ENCODE data around the gene BNIP5.

Gene BNIP5

GRCh38 chr6:36336779-36337241 lies at the start of gene BNIP5:
BNIP5 (minus strand) TSS chr6:36336888; CDS start chr6:36330690, 6,198 bp downstream.
- no peak for DNase-seq

- no peak for DNase-seq
These were observed 47.4 kb upstream of the BNIP5 start for GRCh38 chr6:36384095-36384494.

GRCh38 chr6:36383606-36384005 lies 46.9 kb upstream of the BNIP5 start:
- no peak for DNase-seq

- no peak for DNase-seq
These were observed 46.3 kb upstream of the BNIP5 start for GRCh38 chr6:36382976-36383375.

GRCh38 chr6:36381502-36382389 lies 45.1 kb upstream of the BNIP5 start:
- DNase-seq: no peak

- no peak for DNase-seq
These were observed 43.5 kb upstream of the BNIP5 start for GRCh38 chr6:36380166-36380565.

- no peak for DNase-seq
These were observed 42.2 kb upstream of the BNIP5 start for GRCh38 chr6:36378936-36379335.

- DNase-seq: no peak
These were observed 41.7 kb upstream of the BNIP5 start for GRCh38 chr6:36378243-36378920.

GRCh38 chr6:36377594-36377993 lies 40.9 kb upstream of the BNIP5 start:
- DNase-seq: no peak

- DNase-seq: no peak
These were observed 40.1 kb upstream of the BNIP5 start for GRCh38 chr6:36376742-36377141.

- no peak for DNase-seq
These were observed 39.5 kb upstream of the BNIP5 start for GRCh38 chr6:36376183-36376582.

- DNase-seq: no peak
These were observed 39.0 kb upstream of the BNIP5 start for GRCh38 chr6:36375644-36376155.

- no peak for DNase-seq
These were observed 38.3 kb upstream of the BNIP5 start for GRCh38 chr6:36374972-36375371.

GRCh38 chr6:36374194-36374593 lies 37.5 kb upstream of the BNIP5 start:
- no peak for DNase-seq

- DNase-seq: no peak
These were observed 36.8 kb upstream of the BNIP5 start for GRCh38 chr6:36373368-36374019.

- no peak for DNase-seq
These were observed 35.4 kb upstream of the BNIP5 start for GRCh38 chr6:36372088-36372487.

GRCh38 chr6:36371211-36371610 lies 34.5 kb upstream of the BNIP5 start:
- DNase-seq: no peak

GRCh38 chr6:36370638-36371037 lies 34.0 kb upstream of the BNIP5 start:
- no peak for DNase-seq

- DNase-seq: peak; percentile 72
These were observed 32.5 kb upstream of the BNIP5 start for GRCh38 chr6:36368921-36369865.

- no peak for DNase-seq
These were observed 31.7 kb upstream of the BNIP5 start for GRCh38 chr6:36368421-36368820.

- no peak for DNase-seq
These were observed 31.1 kb upstream of the BNIP5 start for GRCh38 chr6:36367743-36368142.
